ENCODE results near the gene DACH1.

DNA sequence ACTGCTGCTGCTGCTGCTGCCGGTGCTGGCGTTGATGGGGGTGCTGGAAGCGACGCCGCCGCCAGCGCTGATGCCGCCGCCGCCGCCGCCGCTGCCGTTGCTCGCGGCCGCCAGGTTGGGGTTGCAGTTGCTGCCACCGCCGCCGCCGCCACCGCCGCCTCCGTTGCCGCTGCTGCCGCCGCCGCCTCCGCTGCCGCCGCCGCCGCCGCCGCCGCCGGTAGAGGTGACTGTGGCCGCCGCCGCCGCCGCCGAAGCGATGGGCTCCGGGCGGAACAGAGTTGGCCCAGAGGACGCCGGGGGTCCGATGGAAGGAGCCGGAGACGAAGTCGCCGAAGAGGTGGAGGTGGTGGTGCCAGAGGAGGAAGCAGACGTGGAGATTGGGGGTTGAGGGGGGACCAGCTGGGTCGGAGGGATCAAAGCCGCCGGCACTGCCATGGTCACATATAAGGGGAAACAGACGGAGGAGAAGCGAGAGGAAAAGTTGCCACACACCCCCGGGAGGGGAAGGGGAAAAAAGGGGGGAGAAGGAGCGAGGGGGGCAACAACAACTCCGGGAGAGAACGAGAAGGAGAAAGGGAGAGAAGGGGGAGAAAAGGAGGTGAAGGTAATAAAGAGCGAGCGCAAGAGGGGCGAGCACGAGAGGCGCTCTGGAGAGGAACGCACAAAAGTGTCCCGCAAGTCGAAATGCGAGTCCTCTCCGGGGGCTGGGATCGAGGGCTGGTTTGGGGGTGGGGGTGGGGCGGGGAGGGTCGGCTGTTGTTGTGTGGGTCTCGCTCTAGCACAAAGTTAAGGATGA lies 471 bp downstream of the DACH1 start:
- no peak for TF ChIP-seq CTCF (IDR thresholded peaks at IDR 0.05 in 4 of 5, conservative IDR thresholded peaks at IDR 0.05 in 1 of 5)
- no peak for TF ChIP-seq POLR2A (IDR thresholded peaks at IDR 0.05)
